ENCODE data around the gene COL6A3.
"Not testable (repeated sequence)": the region's sequence is repeated elsewhere in the genome, so short reads cannot be mapped to it uniquely, and the experiment has no call there.

GRCh38 chr2:237409263-237409662, 4.7 kb downstream of the COL6A3 start:
- not testable (repeated sequence) for TF ChIP-seq CTCF (conservative IDR thresholded peaks at IDR 0.05; ENCODE audit: low read depth, low read length); EZH2 (IDR thresholded peaks at IDR 0.05; ENCODE audit: low read length, unreplicated experiment); EZH2phosphoT487 (IDR thresholded peaks at IDR 0.05; ENCODE audit: borderline replicate concordance, low read length)

Measured in PC-3 (cell line).